ENCODE results near the gene AMPD3. TPM values are rescaled to one million over a fixed set of nuclear protein-coding genes. Genes with fewer than 3 reads are reported as not detected.

AMPD3 gene
- polyA plus RNA-seq, 1 donor from 2014 or later: not detected

- Histone ChIP-seq H3K79me2 (replicated peaks; ENCODE audit: insufficient read depth, low read length) (no peaks in the 10 kb centered on the region), H3K27me3 (ENCODE audit: insufficient read depth, low read depth, low read length) (no peaks in the 10 kb centered on the region), H3K9me3 (ENCODE audit: low read length) (no peaks in the 10 kb centered on the region), H3F3A (ENCODE audit: insufficient read depth, low read length, poor library complexity, severe bottlenecking) (no peaks in the 10 kb centered on the region), H3K36me3 (ENCODE audit: insufficient read depth, low read length) (peaks cover 5% of the 10 kb centered on the region), H3K9me2 (ENCODE audit: insufficient read depth, low read length) (no peaks in the 10 kb centered on the region), H4K20me1 (ENCODE audit: insufficient read depth) (no peaks in the 10 kb centered on the region), H3K4me3 (ENCODE audit: low read length) (no peak overlapping the region), H3K9ac (ENCODE audit: low read length) (no peak overlapping the region), H3K4me2 (ENCODE audit: low read length) (no peak overlapping the region), H2AFZ (ENCODE audit: low read depth, low read length) (no peak overlapping the region), H3K27ac (ENCODE audit: low read length) (no peak overlapping the region)
- TF ChIP-seq CTCF (IDR thresholded peaks at IDR 0.05; ENCODE audit: poor library complexity, severe bottlenecking) (no peak), RAD21 (conservative IDR thresholded peaks at IDR 0.05) (no peak), MXI1 (conservative IDR thresholded peaks at IDR 0.05; ENCODE audit: poor library complexity, severe bottlenecking) (no peak), REST (IDR thresholded peaks at IDR 0.05; ENCODE audit: borderline replicate concordance) (no peak), EZH2 (IDR thresholded peaks at IDR 0.05; ENCODE audit: borderline replicate concordance, insufficient read depth, low read length, poor library complexity, severe bottlenecking) (no peak), POLR2AphosphoS5 (IDR thresholded peaks at IDR 0.05) (no peak), SMC3 (conservative IDR thresholded peaks at IDR 0.05; ENCODE audit: poor library complexity) (no peak), TAF1 (IDR thresholded peaks at IDR 0.05; ENCODE audit: low read depth) (no peak), EP300 (conservative IDR thresholded peaks at IDR 0.05; ENCODE audit: poor library complexity, severe bottlenecking) (no peak)
Measured at GRCh38 chr11:10529279-10529678, 74.2 kb downstream of the AMPD3 start.

GRCh38 chr11:10532526-10532925 is 77.5 kb downstream of the AMPD3 start:
- no peak for TF ChIP-seq SMC3 (conservative IDR thresholded peaks at IDR 0.05; ENCODE audit: poor library complexity)
- Histone ChIP-seq H3K27ac (ENCODE audit: low read length) (no peak overlapping the region), H3K27me3 (ENCODE audit: insufficient read depth, low read depth, low read length) (no peaks in the 10 kb centered on the region), H3K9me2 (ENCODE audit: insufficient read depth, low read length) (no peaks in the 10 kb centered on the region), H3K9ac (ENCODE audit: low read length) (no peak overlapping the region), H3K79me2 (replicated peaks; ENCODE audit: insufficient read depth, low read length) (no peaks in the 10 kb centered on the region), H3K4me2 (ENCODE audit: low read length) (no peak overlapping the region), H3K36me3 (ENCODE audit: insufficient read depth, low read length) (peaks cover 5% of the 10 kb centered on the region), H3F3A (ENCODE audit: insufficient read depth, low read length, poor library complexity, severe bottlenecking) (no peaks in the 10 kb centered on the region), H3K9me3 (ENCODE audit: low read length) (no peaks in the 10 kb centered on the region), H3K4me3 (ENCODE audit: low read length) (no peak overlapping the region), H4K20me1 (ENCODE audit: insufficient read depth) (no peaks in the 10 kb centered on the region), H2AFZ (ENCODE audit: low read depth, low read length) (no peak overlapping the region)

GRCh38 chr11:10533323-10533722 is 78.3 kb downstream of the AMPD3 start:
- no peaks in the 10 kb centered on the region for H3K9me2 ChIP-seq (ENCODE audit: insufficient read depth, low read length)
- no peaks in the 10 kb centered on the region for H3K27me3 ChIP-seq (ENCODE audit: insufficient read depth, low read depth, low read length)
- H4K20me1 ChIP-seq (ENCODE audit: insufficient read depth): no peaks in the 10 kb centered on the region

More at GRCh38 chr11:10533323-10533722, 78.3 kb downstream of the AMPD3 start:
- Histone ChIP-seq H3K27ac (ENCODE audit: low read length) (no peak overlapping the region), H3K79me2 (replicated peaks; ENCODE audit: insufficient read depth, low read length) (no peaks in the 10 kb centered on the region), H3K4me3 (ENCODE audit: low read length) (no peak overlapping the region), H3K4me2 (ENCODE audit: low read length) (no peak overlapping the region), H2AFZ (ENCODE audit: low read depth, low read length) (no peak overlapping the region), H3K9ac (ENCODE audit: low read length) (no peak overlapping the region), H3K9me3 (ENCODE audit: low read length) (no peaks in the 10 kb centered on the region), H3F3A (ENCODE audit: insufficient read depth, low read length, poor library complexity, severe bottlenecking) (no peaks in the 10 kb centered on the region), H3K36me3 (ENCODE audit: insufficient read depth, low read length) (peaks cover 5% of the 10 kb centered on the region)
- TF ChIP-seq EZH2 (IDR thresholded peaks at IDR 0.05; ENCODE audit: borderline replicate concordance, insufficient read depth, low read length, poor library complexity, severe bottlenecking): no peak
- no peak for TF ChIP-seq REST (IDR thresholded peaks at IDR 0.05; ENCODE audit: borderline replicate concordance)
- no peak for TF ChIP-seq TAF1 (IDR thresholded peaks at IDR 0.05; ENCODE audit: low read depth)

Measured in neural cell (in vitro differentiated cells).